ENCODE measurements around the gene IGFLR1. TPM values are rescaled to one million over a fixed set of nuclear protein-coding genes. Genes with fewer than 3 reads are reported as not detected.

Gene IGFLR1
- total RNA-seq, 1 donor from 2014 or later: not detected

DNA sequence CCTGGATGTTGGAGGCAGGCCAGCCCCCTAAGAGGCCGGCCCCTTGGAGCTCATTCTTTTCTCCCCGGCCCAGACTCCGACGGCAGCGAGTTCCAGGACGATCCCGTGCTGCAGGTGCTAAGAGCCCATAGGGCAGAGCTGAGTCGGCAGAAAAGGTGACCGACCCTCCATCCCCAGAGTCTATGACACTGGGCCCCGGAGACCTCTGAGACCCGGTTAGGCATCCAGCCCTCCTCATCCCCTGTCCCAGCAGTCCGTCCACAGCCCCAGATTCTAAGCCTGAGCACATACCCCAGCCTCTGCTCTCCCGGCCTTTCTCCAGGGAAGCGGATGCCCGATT lies 25.8 kb upstream of the IGFLR1 start:
- TF ChIP-seq, protein P1, sequence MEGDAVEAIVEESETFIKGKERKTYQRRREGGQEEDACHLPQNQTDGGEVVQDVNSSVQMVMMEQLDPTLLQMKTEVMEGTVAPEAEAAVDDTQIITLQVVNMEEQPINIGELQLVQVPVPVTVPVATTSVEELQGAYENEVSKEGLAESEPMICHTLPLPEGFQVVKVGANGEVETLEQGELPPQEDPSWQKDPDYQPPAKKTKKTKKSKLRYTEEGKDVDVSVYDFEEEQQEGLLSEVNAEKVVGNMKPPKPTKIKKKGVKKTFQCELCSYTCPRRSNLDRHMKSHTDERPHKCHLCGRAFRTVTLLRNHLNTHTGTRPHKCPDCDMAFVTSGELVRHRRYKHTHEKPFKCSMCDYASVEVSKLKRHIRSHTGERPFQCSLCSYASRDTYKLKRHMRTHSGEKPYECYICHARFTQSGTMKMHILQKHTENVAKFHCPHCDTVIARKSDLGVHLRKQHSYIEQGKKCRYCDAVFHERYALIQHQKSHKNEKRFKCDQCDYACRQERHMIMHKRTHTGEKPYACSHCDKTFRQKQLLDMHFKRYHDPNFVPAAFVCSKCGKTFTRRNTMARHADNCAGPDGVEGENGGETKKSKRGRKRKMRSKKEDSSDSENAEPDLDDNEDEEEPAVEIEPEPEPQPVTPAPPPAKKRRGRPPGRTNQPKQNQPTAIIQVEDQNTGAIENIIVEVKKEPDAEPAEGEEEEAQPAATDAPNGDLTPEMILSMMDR (IDR thresholded peaks at IDR 0.05): no peak
- Histone ChIP-seq H3K27ac (no peak overlapping the region), H3K4me1 (no peaks in the 10 kb centered on the region), H3K4me3 (no peak overlapping the region), H3K27me3 (no peaks in the 10 kb centered on the region), H3K9me3 (no peaks in the 10 kb centered on the region), H3K36me3 (peaks cover 19 to 25% of the 10 kb centered on the region in 2 donors)
- no peak for DNase-seq (ENCODE audit: low spot score in 2 of 2)
- intact Hi-C loops (cut with DNase I): no loop called here

GRCh38 chr19:35767288-35768081 lies 25.2 kb upstream of the IGFLR1 start:
- DNase-seq (ENCODE audit: low spot score in 2 of 2): no peak
- no peaks in the 10 kb centered on the region for H3K9me3 ChIP-seq
- TF ChIP-seq, protein P1 (IDR thresholded peaks at IDR 0.05): no peak
- no peaks in the 10 kb centered on the region for H3K27me3 ChIP-seq
- no peak overlapping the region for H3K27ac ChIP-seq
- no peak overlapping the region for H3K4me3 ChIP-seq
- H3K4me1 ChIP-seq: no peaks in the 10 kb centered on the region
- H3K36me3 ChIP-seq: peaks cover 22 to 27% of the 10 kb centered on the region in 2 donors
- intact Hi-C loops (cut with DNase I): no loop called here

DNA sequence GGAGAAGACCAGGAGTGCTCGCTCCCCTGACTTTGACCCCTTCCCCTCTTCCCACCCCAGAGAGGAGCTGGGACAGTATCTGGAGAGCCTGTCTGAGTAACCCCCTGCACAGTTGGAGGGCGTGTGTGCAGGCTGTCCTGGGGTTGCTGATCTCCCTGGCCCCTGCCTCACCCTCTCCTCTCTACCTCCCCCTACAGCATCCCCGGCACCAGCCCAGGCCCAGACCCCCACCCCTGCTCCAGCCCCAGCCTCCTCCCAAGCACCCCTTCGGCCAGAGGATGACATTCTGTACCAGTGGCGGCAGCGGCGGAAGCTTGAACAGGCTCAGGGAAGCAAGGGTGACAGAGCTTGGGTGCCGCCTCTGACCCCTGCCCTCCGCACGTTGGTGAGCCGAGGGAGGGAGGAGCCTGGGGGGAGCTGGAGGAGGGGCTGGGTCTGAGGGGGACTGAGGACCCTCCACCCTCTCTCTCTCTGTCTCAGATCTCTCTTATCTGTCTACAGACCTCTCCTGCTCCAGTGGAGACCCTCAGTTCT lies 24.4 kb upstream of the IGFLR1 start:
- H3K36me3 ChIP-seq: peaks cover 29 to 32% of the 10 kb centered on the region in 2 donors
- TF ChIP-seq, protein P1 (IDR thresholded peaks at IDR 0.05): no peak
- no peaks in the 10 kb centered on the region for H3K9me3 ChIP-seq
- no peak for DNase-seq (ENCODE audit: low spot score in 2 of 2)
- H3K4me3 ChIP-seq: no peak overlapping the region
- no peaks in the 10 kb centered on the region for H3K27me3 ChIP-seq
- no peaks in the 10 kb centered on the region for H3K4me1 ChIP-seq
- H3K27ac ChIP-seq: no peak overlapping the region
- intact Hi-C loops (cut with DNase I): no loop called here

DNA sequence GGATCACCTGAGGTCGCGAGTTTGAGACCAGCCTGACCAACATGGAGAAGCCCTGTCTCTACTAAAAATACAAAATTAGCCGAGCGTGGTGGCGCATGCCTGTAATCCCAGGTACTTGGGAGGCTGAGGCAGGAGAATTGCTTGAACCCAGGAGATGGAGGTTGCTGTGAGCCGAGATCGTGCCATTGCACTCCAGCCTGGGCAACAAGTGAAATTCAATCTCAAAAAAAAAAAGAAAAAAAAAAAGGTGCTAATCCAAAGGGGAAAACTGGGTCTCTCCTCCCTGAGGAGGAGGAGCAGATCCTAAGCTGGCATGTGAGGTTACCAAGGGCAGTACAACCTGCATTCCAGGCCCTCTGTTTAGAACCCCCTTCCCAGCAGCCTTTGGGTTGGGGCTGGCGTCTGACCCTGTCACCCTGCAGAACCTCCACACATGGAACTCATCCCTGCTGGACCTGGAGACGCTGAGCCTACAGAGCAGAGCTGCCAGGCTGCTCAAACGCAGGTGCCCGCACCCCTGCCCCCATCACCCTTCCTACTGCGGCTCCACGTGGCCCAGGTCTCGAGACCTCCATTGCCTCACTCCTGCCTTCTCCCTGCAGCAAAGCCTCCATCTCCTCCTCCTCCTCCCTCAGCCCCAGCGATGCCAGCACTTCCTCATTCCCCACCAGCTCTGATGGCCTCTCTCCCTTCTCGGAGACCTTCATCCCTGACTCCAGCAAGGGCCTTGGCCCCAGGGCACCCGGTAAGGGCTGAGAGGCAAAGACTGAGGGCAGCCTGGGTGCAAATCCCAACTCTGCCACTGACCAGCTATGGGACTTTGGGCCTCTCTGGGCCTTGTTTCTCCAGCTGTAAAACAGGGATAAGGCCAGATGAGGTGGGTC lies 22.4 kb upstream of the IGFLR1 start:
- H3K9me3 ChIP-seq: no peaks in the 10 kb centered on the region
- TF ChIP-seq, protein P1 (IDR thresholded peaks at IDR 0.05): no peak
- no peaks in the 10 kb centered on the region for H3K4me1 ChIP-seq
- DNase-seq (ENCODE audit: low spot score in 2 of 2): no peak
- no peaks in the 10 kb centered on the region for H3K27me3 ChIP-seq
- H3K36me3 ChIP-seq: peaks cover 32 to 34% of the 10 kb centered on the region in 2 donors
- H3K4me3 ChIP-seq: no peak overlapping the region
- intact Hi-C loops (cut with DNase I): no loop called here
- H3K27ac ChIP-seq: no peak overlapping the region

DNA sequence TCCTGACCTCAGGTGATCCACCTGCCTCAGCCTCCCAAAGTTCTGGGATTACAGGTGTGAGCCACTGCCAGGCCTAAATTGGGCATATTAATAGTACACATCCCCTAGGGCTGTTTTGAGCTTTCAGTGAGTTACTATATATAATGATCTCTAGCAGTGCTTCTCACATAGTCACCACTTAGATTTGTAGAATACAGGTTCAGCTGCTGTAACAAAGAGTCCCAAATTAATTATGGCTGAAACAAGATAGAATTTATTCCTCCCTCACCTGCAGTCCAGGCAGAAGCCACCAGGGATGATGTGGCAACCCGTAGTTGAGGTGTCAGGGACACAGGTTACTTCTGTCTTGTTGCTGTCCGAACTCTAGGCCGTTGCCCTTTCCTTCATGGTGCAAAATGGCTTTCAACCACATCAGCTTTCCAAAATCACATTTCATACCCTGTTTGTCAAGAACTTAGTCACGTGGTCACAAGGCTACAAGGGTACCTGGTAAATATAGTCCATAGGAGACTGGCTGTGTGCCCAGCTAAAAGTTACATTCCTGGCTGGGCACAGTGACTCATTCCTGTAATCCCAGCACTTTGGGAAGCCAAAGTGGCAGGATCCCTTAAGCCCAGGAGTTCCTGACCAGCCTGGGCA lies 18.6 kb upstream of the IGFLR1 start:
- TF ChIP-seq, protein P1 (IDR thresholded peaks at IDR 0.05): no peak
- no peak overlapping the region for H3K4me3 ChIP-seq
- no peaks in the 10 kb centered on the region for H3K27me3 ChIP-seq
- no peaks in the 10 kb centered on the region for H3K9me3 ChIP-seq
- H3K4me1 ChIP-seq: peaks cover 6 to 12% of the 10 kb centered on the region in 2 donors
- peaks cover 28 to 34% of the 10 kb centered on the region in 2 donors for H3K36me3 ChIP-seq
- no peak for DNase-seq (ENCODE audit: low spot score in 2 of 2)
- intact Hi-C loops (cut with DNase I): no loop called here
- H3K27ac ChIP-seq: no peak overlapping the region
